ENCODE measurements around the gene LMNTD2. TPM values are rescaled to one million over a fixed set of nuclear protein-coding genes. Genes with fewer than 3 reads are reported as not detected.
A peak's percentile ranks its signal among the peaks of the same experiment; 100 is the strongest.

LMNTD2 gene
- total RNA-seq, 8 experiments from 2014 or later, result 0.29 to 5.4 (median 0.88) TPM

DNA sequence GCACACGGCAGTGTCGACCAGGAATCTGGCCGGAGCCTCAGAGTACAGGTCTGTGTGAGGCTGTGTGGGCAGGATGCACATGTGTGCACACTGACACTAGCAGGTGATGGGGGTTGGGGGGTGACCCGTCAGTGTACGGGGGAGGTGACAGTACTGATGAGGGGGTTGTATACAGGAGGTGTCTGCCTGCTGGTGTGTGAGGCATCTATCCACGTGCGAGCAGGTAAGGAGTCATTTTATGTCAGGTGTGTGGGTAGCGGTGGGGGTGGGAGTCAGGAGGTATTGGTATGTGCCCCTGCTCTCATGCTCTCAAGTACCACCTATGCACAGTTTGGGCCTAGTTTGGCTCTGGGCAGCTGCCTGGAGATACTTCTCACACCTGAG lies 11.3 kb upstream of the LMNTD2 start:
- 82% methylated on average over 3 of the region's 8 CpGs; no CpG with 5 or more reads in 9 of the 10 experiments for WGBS, 10 experiments
- no peak overlapping the region for H3K27ac ChIP-seq
- no peak for ATAC-seq (replicated peaks in 6 of 8)
- H3K4me3 ChIP-seq, result no peak overlapping the region
- peaks cover 15 to 27% of the 10 kb centered on the region in 2 donors for H3K4me1 ChIP-seq (replicated peaks in 1 of 2)
- in situ Hi-C loops (cut with MboI; ENCODE audit: low pct_unique_long_range_greater_than_20kb in 2 of 9, low sequenced_read_pairs in 9 of 9, unreplicated experiment in 9 of 9), result loop anchor here in 1 of 9 experiments (25.0 kb wide), 1 partner anchor 191 kb away; no protein-coding TSS in a partner anchor

DNA sequence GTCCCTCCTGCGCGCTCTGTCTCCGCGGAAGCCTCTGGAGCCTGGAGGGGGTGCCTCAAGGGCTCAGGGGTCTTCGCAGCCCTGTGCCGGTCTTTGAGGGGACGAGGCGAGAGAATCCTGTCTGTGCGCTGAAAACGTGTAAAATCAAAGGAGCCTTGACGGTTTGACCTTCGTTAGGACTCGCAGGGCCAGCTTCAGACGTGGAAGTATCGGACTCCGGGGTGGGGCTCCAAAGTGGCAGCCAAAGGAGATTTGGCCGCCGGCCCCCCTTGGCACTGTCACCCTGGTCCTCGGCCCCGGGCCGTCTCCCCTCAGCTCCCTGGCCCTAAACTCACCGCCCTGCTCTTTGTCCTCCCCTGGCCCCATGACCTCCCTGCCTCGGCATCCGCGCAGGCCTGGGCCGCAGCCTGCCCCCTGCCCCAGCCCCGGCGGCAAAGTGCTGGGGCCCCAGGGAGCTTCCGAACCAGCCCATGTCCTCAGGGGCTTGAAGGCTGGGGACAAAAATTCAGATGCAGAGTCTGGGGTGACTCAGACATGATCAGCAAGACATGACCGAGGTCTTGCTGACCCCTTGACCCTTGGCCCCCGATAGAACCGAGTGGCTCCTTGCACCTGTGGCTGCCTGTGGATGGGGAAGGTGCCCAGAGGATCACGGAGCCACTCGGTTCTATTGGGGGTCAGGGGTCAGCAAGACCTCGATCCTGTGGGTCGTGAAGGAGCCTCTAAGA lies 8.8 kb upstream of the LMNTD2 start:
- ATAC-seq (replicated peaks in 6 of 8), result peak in 1 of 8 experiments; percentile 0

GRCh38 chr11:568306-569157 lies 8.0 kb upstream of the LMNTD2 start:
- no CpG with 5 or more reads among the region's 123 CpGs for WGBS, 10 experiments
- peak; percentile 90 to 94 (median 92) for ATAC-seq (replicated peaks in 6 of 8)

More for the DNA sequence above, 8.8 kb upstream of the LMNTD2 start:
- Histone ChIP-seq H3K4me1 (replicated peaks in 1 of 2) (peaks cover 15 to 30% of the 10 kb centered on the region in 2 donors), H3K27ac (peak overlapping the region; percentile 80 to 90), H3K4me3 (peak overlapping the region; percentile 49 to 74 (median 68))
- 87 to 100% methylated on average over 1 to 3 of the region's 36 CpGs; no CpG with 5 or more reads in 8 of the 10 experiments for WGBS, 10 experiments
- in situ Hi-C loops (cut with MboI; ENCODE audit: low pct_unique_long_range_greater_than_20kb in 2 of 9, low sequenced_read_pairs in 9 of 9, unreplicated experiment in 9 of 9), result loop anchor here in 1 of 9 experiments (25.0 kb wide), 1 partner anchor 193 kb away; no protein-coding TSS in a partner anchor

DNA sequence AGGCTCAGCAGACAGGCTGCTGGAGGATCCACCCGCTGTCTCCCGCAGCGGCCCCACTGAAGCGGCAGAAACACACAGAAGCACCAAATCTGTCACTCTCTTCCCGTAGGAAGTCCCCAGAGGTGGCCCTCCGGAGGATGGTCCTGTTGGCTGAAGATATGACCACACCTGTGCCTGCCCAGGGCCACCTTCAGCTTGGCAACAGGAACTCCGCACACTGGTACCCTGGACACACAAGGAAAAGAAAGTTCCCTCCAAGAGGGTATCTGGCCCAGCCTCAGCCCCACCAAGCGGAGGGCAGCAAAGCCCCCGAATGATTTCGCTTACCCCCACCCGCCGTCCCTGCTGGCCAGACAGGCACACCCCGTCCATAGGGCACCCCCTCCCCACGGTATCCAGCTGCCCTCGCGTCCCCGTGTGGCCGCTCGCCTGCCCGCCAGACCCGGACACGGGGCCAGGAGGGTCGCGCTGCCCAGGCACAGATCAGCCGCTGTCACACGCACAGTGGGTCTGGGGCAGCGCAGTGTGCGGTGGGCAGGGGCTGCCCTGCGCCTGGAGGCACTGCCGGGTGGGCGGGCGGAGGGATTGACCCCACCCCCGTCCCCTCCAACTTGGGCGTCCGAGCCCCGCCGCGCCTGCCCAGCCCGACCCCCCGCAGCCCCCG lies 7.2 kb upstream of the LMNTD2 start:
- ATAC-seq (replicated peaks in 6 of 8), result peak in 5 of 8 experiments; percentile 32 to 41 (median 36)
- WGBS, 10 experiments, result 60 to 90% (median 80%) methylated on average over 1 to 4 of the region's 41 CpGs; no CpG with 5 or more reads in 7 of the 10 experiments
- in situ Hi-C loops (cut with MboI; ENCODE audit: low pct_unique_long_range_greater_than_20kb in 2 of 9, low sequenced_read_pairs in 9 of 9, unreplicated experiment in 9 of 9), result loop anchor here in 1 of 9 experiments (25.0 kb wide), 1 partner anchor 195 kb away; no protein-coding TSS in a partner anchor
- Histone ChIP-seq H3K4me3 (peak overlapping the region; percentile 49 to 74 (median 68)), H3K27ac (peak overlapping the region in 1 of 2 donors; percentile 4), H3K4me1 (replicated peaks in 1 of 2) (peaks cover 10 to 26% of the 10 kb centered on the region in 2 donors)

More at GRCh38 chr11:568306-569157, 8.0 kb upstream of the LMNTD2 start:
- Histone ChIP-seq H3K27ac (peak overlapping the region; percentile 80 to 90), H3K4me3 (peak overlapping the region; percentile 49 to 74 (median 68)), H3K4me1 (replicated peaks in 1 of 2) (peaks cover 12 to 26% of the 10 kb centered on the region in 2 donors)
- in situ Hi-C loops (cut with MboI; ENCODE audit: low pct_unique_long_range_greater_than_20kb in 2 of 9, low sequenced_read_pairs in 9 of 9, unreplicated experiment in 9 of 9), result loop anchor here in 1 of 9 experiments (25.0 kb wide), 1 partner anchor 194 kb away; no protein-coding TSS in a partner anchor

GRCh38 chr11:567011-567628 lies 6.6 kb upstream of the LMNTD2 start:
- 50 to 100% (median 89%) methylated on average over 1 to 5 of the region's 18 CpGs; no CpG with 5 or more reads in 7 of the 10 experiments for WGBS, 10 experiments
- in situ Hi-C loops (cut with MboI; ENCODE audit: low pct_unique_long_range_greater_than_20kb in 2 of 9, low sequenced_read_pairs in 9 of 9, unreplicated experiment in 9 of 9), result loop anchor here in 1 of 9 experiments (25.0 kb wide), 1 partner anchor 195 kb away; no protein-coding TSS in a partner anchor
- H3K27ac ChIP-seq, result no peak overlapping the region
- H3K4me1 ChIP-seq (replicated peaks in 1 of 2), result peaks cover 10 to 26% of the 10 kb centered on the region in 2 donors
- ATAC-seq (replicated peaks in 6 of 8), result no peak
- H3K4me3 ChIP-seq, result peak overlapping the region; percentile 49 to 74 (median 68)

GRCh38 chr11:565921-566509 lies 5.5 kb upstream of the LMNTD2 start:
- H3K27ac ChIP-seq, result no peak overlapping the region
- 17 to 80% (median 62%) methylated on average over 1 to 3 of the region's 12 CpGs; no CpG with 5 or more reads in 6 of the 10 experiments for WGBS, 10 experiments
- no peak for ATAC-seq (replicated peaks in 6 of 8)

GRCh38 chr11:563812-564578 lies 3.5 kb upstream of the LMNTD2 start:
- in situ Hi-C loops (cut with MboI; ENCODE audit: low pct_unique_long_range_greater_than_20kb in 2 of 9, low sequenced_read_pairs in 9 of 9, unreplicated experiment in 9 of 9), result loop anchor here in 1 of 9 experiments (25.0 kb wide), 1 partner anchor 198 kb away; no protein-coding TSS in a partner anchor

More at GRCh38 chr11:565921-566509, 5.5 kb upstream of the LMNTD2 start:
- in situ Hi-C loops (cut with MboI; ENCODE audit: low pct_unique_long_range_greater_than_20kb in 2 of 9, low sequenced_read_pairs in 9 of 9, unreplicated experiment in 9 of 9), result loop anchor here in 1 of 9 experiments (25.0 kb wide), 1 partner anchor 196 kb away; no protein-coding TSS in a partner anchor
- H3K4me3 ChIP-seq, result no peak overlapping the region
- H3K4me1 ChIP-seq (replicated peaks in 1 of 2), result peaks cover 15 to 26% of the 10 kb centered on the region in 2 donors

GRCh38 chr11:563066-563811 lies 2.7 kb upstream of the LMNTD2 start:
- Histone ChIP-seq H3K4me1 (replicated peaks in 1 of 2) (peaks cover 12 to 26% of the 10 kb centered on the region in 2 donors), H3K27ac (no peak overlapping the region), H3K4me3 (no peak overlapping the region)
- ATAC-seq (replicated peaks in 6 of 8), result no peak
- WGBS, 10 experiments, result 60 to 100% (median 100%) methylated on average over 1 of the region's 18 CpGs; no CpG with 5 or more reads in 7 of the 10 experiments
- in situ Hi-C loops (cut with MboI; ENCODE audit: low pct_unique_long_range_greater_than_20kb in 2 of 9, low sequenced_read_pairs in 9 of 9, unreplicated experiment in 9 of 9), result loop anchor here in 1 of 9 experiments (25.0 kb wide), 1 partner anchor 199 kb away; no protein-coding TSS in a partner anchor

More at GRCh38 chr11:563812-564578, 3.5 kb upstream of the LMNTD2 start:
- ATAC-seq (replicated peaks in 6 of 8), result no peak
- H3K27ac ChIP-seq, result no peak overlapping the region
- WGBS, 10 experiments, result 80 to 100% (median 96%) methylated on average over 1 to 2 of the region's 12 CpGs; no CpG with 5 or more reads in 6 of the 10 experiments
- peaks cover 12 to 26% of the 10 kb centered on the region in 2 donors for H3K4me1 ChIP-seq (replicated peaks in 1 of 2)
- no peak overlapping the region for H3K4me3 ChIP-seq

DNA sequence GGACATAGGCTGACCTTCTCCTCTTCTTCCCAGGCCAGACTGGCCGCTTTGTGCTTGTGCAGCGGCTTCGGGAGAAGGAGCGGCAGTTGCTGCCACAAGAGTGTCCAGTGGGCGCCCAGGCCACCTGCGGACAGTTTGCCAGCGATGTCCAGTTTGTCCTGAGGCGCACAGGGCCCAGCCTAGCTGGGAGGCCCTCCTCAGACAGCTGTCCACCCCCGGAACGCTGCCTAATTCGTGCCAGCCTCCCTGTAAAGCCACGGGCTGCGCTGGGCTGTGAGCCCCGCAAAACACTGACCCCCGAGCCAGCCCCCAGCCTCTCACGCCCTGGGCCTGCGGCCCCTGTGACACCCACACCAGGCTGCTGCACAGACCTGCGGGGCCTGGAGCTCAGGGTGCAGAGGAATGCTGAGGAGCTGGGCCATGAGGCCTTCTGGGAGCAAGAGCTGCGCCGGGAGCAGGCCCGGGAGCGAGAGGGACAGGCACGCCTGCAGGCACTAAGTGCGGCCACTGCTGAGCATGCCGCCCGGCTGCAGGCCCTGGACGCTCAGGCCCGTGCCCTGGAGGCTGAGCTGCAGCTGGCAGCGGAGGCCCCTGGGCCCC lies 1.6 kb upstream of the LMNTD2 start:
- Histone ChIP-seq H3K27ac (no peak overlapping the region), H3K4me3 (peak overlapping the region in 2 of 5 donors; percentile 77 to 94), H3K4me1 (replicated peaks in 1 of 2) (peaks cover 10 to 18% of the 10 kb centered on the region in 2 donors)
- no peak for ATAC-seq (replicated peaks in 6 of 8)
- WGBS, 10 experiments, result 80 to 85% methylated on average over 1 to 7 of the region's 29 CpGs; no CpG with 5 or more reads in 8 of the 10 experiments
- in situ Hi-C loops (cut with MboI; ENCODE audit: low pct_unique_long_range_greater_than_20kb in 2 of 9, low sequenced_read_pairs in 9 of 9, unreplicated experiment in 9 of 9), result loop anchor here in 1 of 9 experiments (25.0 kb wide), 1 partner anchor 200 kb away; no protein-coding TSS in a partner anchor
